ENCODE results near the gene TAF3. TPM values are rescaled to one million over a fixed set of nuclear protein-coding genes. Genes with fewer than 3 reads are reported as not detected.

Gene TAF3
- total RNA-seq, 1 experiment from 2014 or later: 5.5 TPM

DNA sequence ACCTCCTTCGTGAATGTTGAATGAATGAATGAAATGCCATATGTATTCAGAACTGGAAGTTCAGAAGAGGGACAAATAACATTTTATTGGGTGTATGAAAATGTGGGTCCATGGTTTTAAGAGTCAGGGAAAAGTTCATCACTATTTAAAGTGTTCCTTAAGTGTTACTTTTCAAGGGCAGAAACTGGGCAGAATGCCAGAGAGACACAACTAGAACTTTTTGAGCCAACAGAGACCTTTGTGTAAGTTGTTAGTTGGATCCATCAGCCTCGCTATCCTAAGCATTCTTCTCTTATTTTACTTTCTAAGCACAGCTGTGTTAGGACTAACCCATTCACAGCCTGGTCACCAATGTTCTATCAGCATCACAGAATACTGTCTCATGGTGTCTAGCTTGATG, 13.6 kb upstream of the TAF3 start:
- no peaks in the 10 kb centered on the region for H3K4me1 ChIP-seq (ENCODE audit: control insufficient read depth, insufficient read depth, low read length)
- no peak for DNase-seq (ENCODE audit: low read depth, low spot score)
- BruUV-seq (replicated peaks): no TSS peak
- H3K4me3 ChIP-seq (ENCODE audit: low read depth in 2 of 2, low read length in 2 of 2): no peak overlapping the region
- intact Hi-C loops (cut with micrococcal nuclease; ENCODE audit: unreplicated experiment): no loop called here
- in situ Hi-C loops (cut with HindIII; ENCODE audit: low pct_unique_long_range_greater_than_20kb, low sequenced_read_pairs): no loop called here
- POLR2A ChIA-PET: no interaction called here
- no peak for TF ChIP-seq SIN3A (IDR thresholded peaks at IDR 0.05; ENCODE audit: borderline replicate concordance, insufficient read depth, low read depth, low read length)
- TF ChIP-seq TCF7L2 (IDR thresholded peaks at IDR 0.05; ENCODE audit: low read depth, low read length): no peak
- CTCF ChIA-PET: no interaction called here
- peaks cover 32% of the 10 kb centered on the region for H3K36me3 ChIP-seq (ENCODE audit: control insufficient read depth, insufficient read depth, low read length)
- no peaks in the 10 kb centered on the region for H3K9me3 ChIP-seq (ENCODE audit: control insufficient read depth, insufficient read depth, low read depth, low read length)
- no peaks in the 10 kb centered on the region for H3K27me3 ChIP-seq (ENCODE audit: control insufficient read depth, insufficient read depth, low read length)
- H3K27ac ChIP-seq (ENCODE audit: low read length): no peak overlapping the region
- ATAC-seq: no peak

DNA sequence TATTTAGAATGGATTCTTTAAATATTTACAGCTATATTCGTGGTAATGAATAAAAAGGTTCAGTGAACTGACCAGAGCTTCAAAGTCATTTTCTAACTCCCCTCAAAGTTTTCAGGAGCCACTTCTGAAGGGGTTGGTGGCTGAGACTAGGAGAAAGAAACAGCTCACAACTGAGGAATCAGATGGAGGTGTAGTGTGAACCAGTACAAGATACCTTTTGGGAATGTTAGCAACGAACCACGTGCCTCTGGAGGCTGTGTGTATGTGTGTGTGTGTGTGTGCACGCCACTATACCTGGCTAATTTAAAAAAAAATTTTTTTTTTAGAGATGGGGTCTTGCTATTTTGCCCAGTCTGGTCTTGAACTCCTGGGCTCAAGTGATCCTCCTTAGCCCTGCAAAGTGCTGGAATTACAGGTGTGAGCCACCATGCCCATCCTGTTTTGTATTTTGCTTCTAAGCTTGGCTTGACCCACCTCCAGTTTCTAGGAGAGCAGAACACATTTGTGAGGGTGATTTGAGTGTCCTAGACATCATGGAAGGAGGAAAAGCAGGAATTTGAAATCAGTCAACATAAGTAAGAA, 9.5 kb upstream of the TAF3 start:
- POLR2A ChIA-PET: no interaction called here
- CTCF ChIA-PET: no interaction called here
- intact Hi-C loops (cut with micrococcal nuclease; ENCODE audit: unreplicated experiment): no loop called here

More for the DNA sequence above, 9.5 kb upstream of the TAF3 start:
- Histone ChIP-seq H3K36me3 (ENCODE audit: control insufficient read depth, insufficient read depth, low read length) (peaks cover 7% of the 10 kb centered on the region; the same call in 1 of the 2 replicates), H3K27me3 (ENCODE audit: control insufficient read depth, insufficient read depth, low read length) (no peaks in the 10 kb centered on the region), H3K27ac (ENCODE audit: low read length) (no peak overlapping the region), H3K4me3 (ENCODE audit: low read depth in 2 of 2, low read length in 2 of 2) (no peak overlapping the region), H3K4me1 (ENCODE audit: control insufficient read depth, insufficient read depth, low read length) (no peaks in the 10 kb centered on the region), H3K9me3 (ENCODE audit: control insufficient read depth, insufficient read depth, low read depth, low read length) (no peaks in the 10 kb centered on the region)
- BruUV-seq (replicated peaks): no TSS peak
- in situ Hi-C loops (cut with HindIII; ENCODE audit: low pct_unique_long_range_greater_than_20kb, low sequenced_read_pairs): no loop called here
- no peak for DNase-seq (ENCODE audit: low read depth, low spot score)
- ATAC-seq: no peak
- TF ChIP-seq TCF7L2 (IDR thresholded peaks at IDR 0.05; ENCODE audit: low read depth, low read length) (no peak), POLR2AphosphoS5 (IDR thresholded peaks at IDR 0.05; ENCODE audit: low read depth, low read length) (no peak), SIN3A (IDR thresholded peaks at IDR 0.05; ENCODE audit: borderline replicate concordance, insufficient read depth, low read depth, low read length) (no peak)
- TF ChIP-seq, protein P1, sequence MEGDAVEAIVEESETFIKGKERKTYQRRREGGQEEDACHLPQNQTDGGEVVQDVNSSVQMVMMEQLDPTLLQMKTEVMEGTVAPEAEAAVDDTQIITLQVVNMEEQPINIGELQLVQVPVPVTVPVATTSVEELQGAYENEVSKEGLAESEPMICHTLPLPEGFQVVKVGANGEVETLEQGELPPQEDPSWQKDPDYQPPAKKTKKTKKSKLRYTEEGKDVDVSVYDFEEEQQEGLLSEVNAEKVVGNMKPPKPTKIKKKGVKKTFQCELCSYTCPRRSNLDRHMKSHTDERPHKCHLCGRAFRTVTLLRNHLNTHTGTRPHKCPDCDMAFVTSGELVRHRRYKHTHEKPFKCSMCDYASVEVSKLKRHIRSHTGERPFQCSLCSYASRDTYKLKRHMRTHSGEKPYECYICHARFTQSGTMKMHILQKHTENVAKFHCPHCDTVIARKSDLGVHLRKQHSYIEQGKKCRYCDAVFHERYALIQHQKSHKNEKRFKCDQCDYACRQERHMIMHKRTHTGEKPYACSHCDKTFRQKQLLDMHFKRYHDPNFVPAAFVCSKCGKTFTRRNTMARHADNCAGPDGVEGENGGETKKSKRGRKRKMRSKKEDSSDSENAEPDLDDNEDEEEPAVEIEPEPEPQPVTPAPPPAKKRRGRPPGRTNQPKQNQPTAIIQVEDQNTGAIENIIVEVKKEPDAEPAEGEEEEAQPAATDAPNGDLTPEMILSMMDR (IDR thresholded peaks at IDR 0.05): no peak
- TF ChIP-seq, protein P2, sequence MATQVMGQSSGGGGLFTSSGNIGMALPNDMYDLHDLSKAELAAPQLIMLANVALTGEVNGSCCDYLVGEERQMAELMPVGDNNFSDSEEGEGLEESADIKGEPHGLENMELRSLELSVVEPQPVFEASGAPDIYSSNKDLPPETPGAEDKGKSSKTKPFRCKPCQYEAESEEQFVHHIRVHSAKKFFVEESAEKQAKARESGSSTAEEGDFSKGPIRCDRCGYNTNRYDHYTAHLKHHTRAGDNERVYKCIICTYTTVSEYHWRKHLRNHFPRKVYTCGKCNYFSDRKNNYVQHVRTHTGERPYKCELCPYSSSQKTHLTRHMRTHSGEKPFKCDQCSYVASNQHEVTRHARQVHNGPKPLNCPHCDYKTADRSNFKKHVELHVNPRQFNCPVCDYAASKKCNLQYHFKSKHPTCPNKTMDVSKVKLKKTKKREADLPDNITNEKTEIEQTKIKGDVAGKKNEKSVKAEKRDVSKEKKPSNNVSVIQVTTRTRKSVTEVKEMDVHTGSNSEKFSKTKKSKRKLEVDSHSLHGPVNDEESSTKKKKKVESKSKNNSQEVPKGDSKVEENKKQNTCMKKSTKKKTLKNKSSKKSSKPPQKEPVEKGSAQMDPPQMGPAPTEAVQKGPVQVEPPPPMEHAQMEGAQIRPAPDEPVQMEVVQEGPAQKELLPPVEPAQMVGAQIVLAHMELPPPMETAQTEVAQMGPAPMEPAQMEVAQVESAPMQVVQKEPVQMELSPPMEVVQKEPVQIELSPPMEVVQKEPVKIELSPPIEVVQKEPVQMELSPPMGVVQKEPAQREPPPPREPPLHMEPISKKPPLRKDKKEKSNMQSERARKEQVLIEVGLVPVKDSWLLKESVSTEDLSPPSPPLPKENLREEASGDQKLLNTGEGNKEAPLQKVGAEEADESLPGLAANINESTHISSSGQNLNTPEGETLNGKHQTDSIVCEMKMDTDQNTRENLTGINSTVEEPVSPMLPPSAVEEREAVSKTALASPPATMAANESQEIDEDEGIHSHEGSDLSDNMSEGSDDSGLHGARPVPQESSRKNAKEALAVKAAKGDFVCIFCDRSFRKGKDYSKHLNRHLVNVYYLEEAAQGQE (IDR thresholded peaks at IDR 0.05; ENCODE audit: insufficient read depth in 1 of 2, low read depth in 2 of 2, low read length in 1 of 2): no peak

All from Panc1 (cell line).